Epidermal melanocyte (primary cell): ENCODE results near the gene CCL14.
"Not testable (repeated sequence)": the region's sequence is repeated elsewhere in the genome, so short reads cannot be mapped to it uniquely, and the experiment has no call there.

ENCODE experiments used
- DNase-seq: peaks from one replicate; pipeline ENCODE4 v3.0.0; 2011; ENCODE audit warnings: low spot score; ENCODE audit not compliant: insufficient read length

Gene CCL14

DNA sequence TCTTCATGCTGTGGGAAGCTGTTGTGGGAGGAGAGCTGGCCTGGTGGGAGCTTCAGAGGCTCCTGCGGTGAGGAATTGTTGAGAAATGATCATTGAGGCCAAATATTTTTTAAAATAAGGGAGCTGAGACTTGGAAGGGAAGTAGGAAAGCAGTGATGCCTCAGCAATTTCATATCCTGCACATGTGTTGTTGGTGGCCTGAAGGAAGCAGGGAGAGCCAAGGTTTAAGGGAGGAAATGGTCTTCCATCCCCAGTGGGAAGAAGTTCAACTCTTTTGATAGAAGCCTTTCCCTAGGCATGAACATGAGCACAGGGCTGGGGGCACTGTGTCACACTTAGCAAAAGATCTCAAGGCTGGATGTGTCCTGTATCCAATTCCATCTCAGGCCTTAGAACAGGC lies at the start of gene CCL14:
Gene CCL14, minus strand, starts transcription at position 87 of the 400 bp plus-strand sequence. Its CDS starts 80 bp downstream, at position 7.
- DNase-seq, result no peak

DNA sequence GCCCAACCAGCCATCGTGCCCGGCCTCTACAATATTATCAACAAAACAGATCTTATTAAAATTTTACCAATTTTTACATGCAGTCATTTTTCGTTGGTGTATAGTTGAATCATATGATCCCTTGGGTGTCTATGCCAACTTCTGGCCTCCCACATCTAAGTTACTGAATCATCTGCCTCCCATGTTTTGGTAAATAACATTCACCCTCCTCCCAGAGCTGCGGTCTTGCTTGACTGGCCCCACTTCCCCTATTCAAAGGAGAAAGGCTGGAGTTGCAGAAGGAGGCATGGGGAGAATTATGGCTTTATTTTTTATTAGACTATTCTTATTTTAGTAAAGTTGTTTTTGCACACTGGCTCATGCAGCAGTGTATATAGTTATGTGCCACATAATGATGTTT lies 49.7 kb upstream of the CCL14 start:
- DNase-seq, result no peak

GRCh38 chr17:36034127-36034526 lies 47.6 kb upstream of the CCL14 start:
- DNase-seq, result no peak

- DNase-seq, result no peak
Observed at GRCh38 chr17:36030956-36031355, 44.4 kb upstream of the CCL14 start.

DNA sequence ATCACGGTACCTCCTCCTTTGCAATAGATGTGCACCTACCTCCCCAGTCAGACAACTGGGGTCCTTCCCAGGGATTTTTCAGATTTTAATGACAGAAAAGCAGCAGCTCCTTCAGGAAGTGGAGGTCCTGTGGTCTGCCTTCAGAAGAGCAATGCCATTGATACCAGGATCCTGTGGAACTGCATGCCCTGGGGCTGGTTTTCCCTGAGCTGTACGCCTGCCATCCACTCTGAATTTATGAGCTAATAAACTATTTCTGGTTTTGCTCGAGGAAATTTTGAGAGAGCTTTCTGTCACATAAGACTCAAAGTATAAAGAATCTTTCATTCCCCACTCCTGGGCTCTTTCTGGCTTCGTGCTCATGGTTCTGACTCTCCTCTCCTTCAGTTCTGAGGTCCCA lies 41.2 kb upstream of the CCL14 start:
- DNase-seq, result peak; percentile 67

DNA sequence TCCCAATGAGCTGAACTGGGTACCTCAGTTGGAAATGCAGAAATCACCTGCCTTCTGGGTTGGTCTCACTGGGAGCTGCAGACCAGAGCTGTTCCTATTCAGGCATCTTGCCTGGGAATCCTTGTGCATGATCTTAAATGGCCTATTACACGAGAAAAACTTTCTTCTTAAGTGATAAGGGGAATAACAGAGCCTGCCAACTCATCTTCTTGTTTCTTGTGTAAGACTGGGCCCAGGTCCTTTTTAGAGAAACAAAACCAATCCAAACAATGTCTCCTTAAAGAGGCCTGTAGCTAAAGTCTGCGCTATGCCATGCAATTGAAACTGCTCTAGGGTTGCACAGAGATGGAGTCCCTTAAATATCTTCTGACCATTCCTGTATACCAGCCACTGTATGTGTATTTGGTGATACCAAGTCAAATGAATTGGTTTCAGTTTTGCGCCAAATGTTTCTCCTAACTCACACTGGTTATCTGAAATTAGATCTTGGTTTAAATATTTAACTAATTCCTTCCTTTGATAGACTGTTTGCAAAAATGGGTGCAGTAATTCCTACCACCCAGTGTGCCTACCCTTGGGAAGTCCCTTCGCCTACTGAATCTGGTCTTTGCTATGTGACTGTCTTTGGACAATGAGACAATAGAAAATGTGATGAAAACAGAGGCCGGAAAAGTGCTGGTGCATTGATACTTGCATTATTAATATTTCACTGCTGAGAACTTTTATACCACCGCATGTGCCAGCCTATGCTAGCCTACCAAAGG lies 37.8 kb upstream of the CCL14 start:
- no peak for DNase-seq

GRCh38 chr17:36019423-36019822 lies 32.9 kb upstream of the CCL14 start:
- DNase-seq, result no peak

- DNase-seq, result no peak
Observed at GRCh38 chr17:36017799-36018198, 31.3 kb upstream of the CCL14 start, which contains the start of gene CCL23. Gene CCL23, minus strand, starts transcription at chr17:36017972. Its CDS starts 75 bp downstream, at chr17:36017897.

DNA sequence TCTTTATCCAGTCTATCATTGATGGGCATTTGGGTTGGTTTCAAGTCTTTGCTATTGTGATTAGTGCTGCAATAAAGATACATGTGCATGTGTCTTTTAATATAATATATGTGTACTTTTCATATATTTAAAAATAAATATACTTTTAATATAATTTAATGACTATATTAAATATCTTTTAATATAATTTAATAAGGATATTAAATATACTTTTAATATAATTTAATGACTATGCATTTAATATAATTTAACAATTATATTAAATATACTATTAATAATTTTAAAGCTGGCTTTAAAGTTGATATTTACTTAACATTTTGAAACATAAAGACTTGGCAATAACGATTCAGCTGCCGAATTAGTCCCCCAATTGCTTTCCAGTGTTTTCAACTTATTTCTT lies 30.0 kb upstream of the CCL14 start:
- no peak for DNase-seq

DNA sequence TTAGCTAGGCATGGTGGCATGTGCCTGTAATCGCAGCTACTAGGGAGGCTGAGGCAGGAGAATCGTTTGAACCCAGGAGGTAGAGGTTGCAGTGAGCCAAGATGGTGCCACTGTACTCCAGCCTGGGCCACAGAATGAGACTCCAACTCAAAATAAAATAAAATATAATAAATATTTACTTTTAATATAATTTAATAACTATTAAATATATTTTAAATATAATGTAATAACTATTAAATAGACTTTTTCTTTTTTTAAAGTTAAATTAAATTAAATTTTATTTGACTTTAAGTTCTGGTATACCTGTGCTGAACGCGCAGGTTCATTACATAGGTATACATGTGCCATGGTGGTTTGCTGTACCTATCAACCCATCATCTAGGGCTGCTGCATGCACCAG lies 29.4 kb upstream of the CCL14 start:
- DNase-seq, result not testable (repeated sequence)

DNA sequence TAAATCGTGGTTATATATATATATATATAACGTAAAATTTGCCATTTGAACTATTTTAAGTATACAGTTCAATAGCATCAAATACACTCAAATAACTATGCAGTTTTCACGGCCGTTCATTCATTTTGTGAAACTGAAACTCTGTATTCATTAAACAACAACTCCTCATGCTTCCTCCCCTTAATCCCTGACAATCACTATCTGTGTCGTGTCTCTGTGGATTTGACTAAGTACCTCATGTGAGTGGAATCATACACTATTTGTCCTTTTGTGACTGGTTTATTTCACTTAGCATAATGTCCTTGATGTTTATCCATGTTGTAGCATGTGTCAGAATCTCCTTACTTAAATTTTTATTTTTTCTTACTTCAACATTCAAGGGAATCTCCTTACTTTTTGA lies 28.4 kb upstream of the CCL14 start:
- DNase-seq, result no peak

- DNase-seq, result no peak
Observed at GRCh38 chr17:36011201-36011600, 24.7 kb upstream of the CCL14 start.

DNA sequence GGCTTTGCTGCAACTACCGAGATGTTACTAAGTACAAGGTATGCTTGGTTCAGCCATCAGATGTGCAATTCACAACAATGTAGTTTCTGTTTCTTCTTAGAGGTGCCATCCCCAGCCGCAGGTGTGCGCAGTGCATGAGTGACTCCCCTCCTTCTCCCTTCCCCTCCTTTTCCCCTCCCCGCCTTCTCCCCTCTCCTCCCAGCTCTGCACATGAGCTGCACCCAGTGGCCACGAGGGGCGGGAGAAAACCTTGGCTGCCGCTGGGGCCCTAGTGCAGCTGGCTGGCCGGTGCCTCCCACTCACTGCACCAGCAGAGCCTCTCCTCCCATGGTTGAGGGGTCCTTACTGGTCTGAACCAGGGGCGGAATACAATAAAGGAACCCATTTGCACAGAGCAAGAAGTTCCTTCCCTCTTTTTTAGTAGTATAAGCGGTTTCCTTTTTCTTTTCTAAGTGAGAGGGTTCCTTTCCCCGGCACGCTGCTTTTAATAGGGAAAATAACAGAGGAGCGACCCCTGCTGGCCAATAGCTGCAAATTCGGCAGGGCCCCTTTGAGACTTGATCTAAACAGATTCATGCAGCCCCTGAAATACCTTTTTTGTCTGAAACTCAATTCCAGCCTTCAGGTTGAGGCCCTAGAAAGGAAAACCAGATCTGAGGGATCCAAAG lies 22.6 kb upstream of the CCL14 start:
- DNase-seq, result no peak

DNA sequence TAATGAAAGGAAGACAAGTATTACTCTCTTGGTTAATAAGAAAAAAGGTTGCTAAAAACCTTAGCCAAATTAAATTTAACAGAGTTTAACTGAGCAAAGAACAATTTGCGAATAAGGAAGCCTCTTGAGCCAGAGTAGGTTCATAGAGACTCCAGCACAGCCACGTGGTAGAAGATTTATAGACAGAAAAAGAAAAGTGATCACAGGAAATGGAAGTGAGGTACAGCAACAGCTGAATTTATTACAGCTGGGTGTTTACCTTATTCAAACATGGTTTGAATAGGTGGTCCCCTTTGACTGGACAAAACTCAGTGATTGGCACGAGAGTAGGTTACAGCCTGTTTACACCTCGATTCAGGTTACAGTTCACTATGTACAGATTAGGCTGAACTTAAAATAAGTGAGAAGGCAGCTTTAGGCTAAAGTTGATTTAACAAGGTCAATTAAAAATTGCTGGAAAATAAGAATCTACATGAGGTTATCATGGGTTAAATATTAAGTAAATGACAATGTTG lies 18.1 kb upstream of the CCL14 start:
- no peak for DNase-seq

DNA sequence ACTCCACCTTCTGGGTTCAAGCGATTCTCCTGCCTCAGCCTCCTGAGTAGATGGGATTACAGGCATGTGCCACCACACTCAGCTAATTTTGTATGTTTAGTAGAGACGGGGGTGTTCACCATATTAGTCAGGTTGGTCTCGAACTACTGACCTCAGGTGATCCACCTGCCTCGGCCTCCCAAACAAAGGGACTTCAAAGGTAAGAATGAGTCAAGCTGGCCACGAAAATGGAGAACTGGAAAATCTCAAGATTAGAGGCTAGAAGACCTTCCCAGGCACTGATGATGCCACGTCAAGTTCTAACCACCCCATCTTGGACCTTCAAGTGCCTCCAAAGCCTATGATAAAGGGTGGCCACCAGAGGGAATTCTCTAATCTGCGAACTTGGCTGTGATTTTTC lies 16.1 kb upstream of the CCL14 start:
- no peak for DNase-seq

GRCh38 chr17:36001862-36002603 lies 15.5 kb upstream of the CCL14 start:
- DNase-seq, result no peak

- DNase-seq, result no peak
Observed at GRCh38 chr17:36001110-36001771, 14.7 kb upstream of the CCL14 start, which contains the start of gene CCL15. Gene CCL15, minus strand, starts transcription at chr17:36001553. Its CDS starts 61 bp downstream, at chr17:36001492.

- no peak for DNase-seq
Observed at GRCh38 chr17:36000732-36001109, 14.2 kb upstream of the CCL14 start.

- DNase-seq, result no peak
Observed at GRCh38 chr17:35998756-35999155, 12.2 kb upstream of the CCL14 start.

GRCh38 chr17:35998018-35998545 lies 11.6 kb upstream of the CCL14 start:
- no peak for DNase-seq

DNA sequence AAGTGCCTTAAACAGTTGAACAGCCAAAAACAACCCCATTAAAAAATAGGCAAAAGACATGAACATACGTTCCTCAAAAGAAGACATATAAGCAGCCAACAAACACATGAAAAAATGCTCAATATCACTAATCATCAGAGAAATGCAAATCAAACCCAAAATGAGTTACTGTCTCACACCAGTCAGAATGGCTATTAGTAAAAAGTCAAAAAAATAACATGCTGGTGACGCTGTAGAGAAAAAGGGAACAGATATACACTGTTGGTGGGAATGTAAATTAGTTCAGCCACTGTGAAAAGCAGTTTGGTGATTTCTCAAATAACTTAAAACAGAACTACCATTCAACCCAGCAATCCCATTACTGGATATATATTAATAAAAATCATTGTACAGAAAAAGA lies 8.8 kb upstream of the CCL14 start:
- not testable (repeated sequence) for DNase-seq
